Left ventricle myocardium superior (tissue), 1 donor: ENCODE results near the gene GRIN1. TPM values are rescaled to one million over a fixed set of nuclear protein-coding genes. Genes with fewer than 3 reads are reported as not detected.
A peak's percentile ranks its signal among the peaks of the same experiment; 100 is the strongest.

ENCODE experiments used
- ATAC-seq: fragments of 200-7000 bp; cut with Tn5 transposase; one replicate; pipeline ENCODE4 v1.9.1; 2020; ENCODE audit warnings: mild to moderate bottlenecking, moderate library complexity
- DNase-seq: peaks from one replicate; pipeline ENCODE4 v3.0.0-alpha.2; 2020
- intact Hi-C: fragments of 100-400 bp; cut with micrococcal nuclease; formaldehyde crosslinking; loops from one replicate; pipeline ENCODE4 v1.11.0; 2022
- total RNA-seq: library from RNA; stranded (reverse); fragmentation: NEBNext Ultra II Directional; extraction: Animal tissue kit (Norgen Biotek cat#: 25700); gene quantifications from one replicate; pipeline ENCODE4 v1.2.1, GENCODE V29; 2021
- donor health status: DM: no; HTN: yes; CAD: no; lungs with severe emphysema.

Gene GRIN1
- total RNA-seq, 1 donor from 2014 or later = not detected

- DNase-seq (no peak), ATAC-seq (no peak)
- intact Hi-C loops = no loop called here
Observed at GRCh38 chr9:137184881-137185660, 46.1 kb downstream of the GRIN1 start.

DNA sequence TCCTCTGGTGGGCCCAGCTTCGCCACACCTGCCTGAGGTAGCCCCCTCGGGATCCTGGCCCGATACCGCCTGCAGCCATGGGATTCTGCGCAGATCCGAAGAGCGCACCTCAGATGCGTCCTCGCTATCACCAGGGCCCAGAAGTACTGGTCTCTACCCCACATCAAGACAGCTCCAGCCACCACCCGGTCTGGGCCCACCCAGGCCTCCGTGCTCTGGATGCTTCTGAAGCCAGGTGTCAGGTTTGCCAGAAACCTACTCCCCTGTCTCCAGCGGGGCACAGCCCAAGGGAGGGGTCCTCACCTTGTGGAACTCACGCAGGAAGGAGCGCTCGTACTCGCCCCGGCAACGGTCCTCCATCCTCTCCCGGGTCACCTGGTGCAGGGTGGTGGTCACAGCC, 47.0 kb downstream of the GRIN1 start:
- intact Hi-C loops = no loop called here

DNA sequence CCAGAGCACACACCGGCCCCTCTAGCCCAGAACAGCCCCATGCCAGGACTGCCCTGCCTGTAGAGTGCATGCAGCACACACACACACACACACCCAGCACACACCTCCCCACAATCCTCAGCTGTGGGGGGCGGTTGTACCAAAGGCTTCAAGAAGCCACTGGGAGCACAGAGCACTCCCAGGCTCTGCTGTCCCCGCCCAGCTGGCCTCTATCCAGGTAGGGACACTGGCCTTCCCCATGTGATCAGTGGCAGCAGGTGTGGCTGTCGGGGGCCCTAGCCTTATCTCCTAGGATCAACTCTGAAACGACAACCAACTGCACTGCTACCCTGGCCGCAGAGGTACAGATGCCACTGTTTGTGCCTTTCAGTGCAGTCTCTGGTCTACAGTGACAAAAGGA, 47.4 kb downstream of the GRIN1 start:
- ATAC-seq = no peak
- intact Hi-C loops = no loop called here
- DNase-seq = no peak

More for the DNA sequence above, 47.0 kb downstream of the GRIN1 start:
- ATAC-seq (no peak), DNase-seq (no peak)

- DNase-seq (no peak), ATAC-seq (no peak)
- intact Hi-C loops = no loop called here
Observed at GRCh38 chr9:137187386-137187785, 48.4 kb downstream of the GRIN1 start.

DNA sequence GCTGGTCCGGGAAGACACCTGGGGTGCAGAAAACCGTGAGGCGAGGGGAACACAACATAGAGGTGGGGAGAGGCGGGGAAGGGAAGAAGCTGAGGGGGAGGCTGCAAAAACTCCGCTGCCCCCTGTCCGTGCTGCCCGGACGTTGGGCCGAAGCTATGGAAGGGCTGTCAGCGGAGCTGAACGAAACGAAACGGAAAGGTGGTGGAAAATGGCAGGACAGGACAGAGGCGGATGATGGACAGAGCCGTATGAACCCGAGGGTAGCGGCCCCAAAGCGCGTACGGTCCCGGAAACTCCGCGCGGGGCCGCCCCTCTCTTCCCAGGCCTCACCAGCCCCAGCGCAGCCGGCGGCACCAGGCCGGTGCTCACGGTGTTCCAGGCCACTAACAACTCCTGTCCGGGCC, 49.1 kb downstream of the GRIN1 start:
- intact Hi-C loops = no loop called here
- ATAC-seq = no peak
- DNase-seq = no peak

DNA sequence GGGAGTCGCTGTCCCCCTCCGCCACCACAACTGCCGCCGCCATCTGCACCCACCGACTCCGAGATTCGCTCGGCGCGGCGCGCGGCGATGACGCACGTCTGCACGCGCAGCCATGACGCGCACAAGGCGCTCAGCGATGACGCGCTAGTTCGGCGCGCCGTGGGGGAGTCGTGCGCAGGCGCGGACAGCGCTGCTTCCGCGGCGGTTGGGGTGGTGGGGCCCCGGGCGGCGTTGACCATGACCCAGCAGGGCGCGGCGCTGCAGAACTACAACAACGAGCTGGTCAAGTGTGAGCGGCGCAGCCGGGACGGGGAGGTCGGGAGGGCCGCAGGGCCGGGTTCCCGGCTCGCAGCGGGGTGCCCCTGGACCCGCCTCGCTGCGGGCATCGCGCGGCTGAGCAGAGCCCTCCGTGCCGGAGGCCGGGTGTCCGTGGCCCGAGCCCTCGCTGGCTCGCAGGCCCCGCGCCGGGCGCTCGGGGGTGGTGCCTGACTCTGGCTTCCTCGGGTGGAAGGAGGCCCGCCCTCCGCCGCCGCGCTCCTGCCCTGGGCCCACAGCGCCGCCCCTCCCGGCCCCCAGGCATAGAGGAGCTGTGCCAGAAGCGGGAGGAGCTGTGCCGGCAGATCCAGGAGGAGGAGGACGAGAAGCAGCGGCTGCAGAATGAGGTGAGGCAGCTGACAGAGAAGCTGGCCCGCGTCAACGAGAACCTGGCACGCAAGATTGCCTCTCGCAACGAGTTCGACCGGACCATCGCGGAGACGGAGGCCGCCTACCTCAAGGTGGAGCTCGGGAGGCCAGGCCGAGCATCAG, 49.7 kb downstream of the GRIN1 start, which contains the start of the genes ANAPC2 and SSNA1:
Gene ANAPC2, minus strand, starts transcription at position 71 of the 807 bp plus-strand sequence. Its CDS starts 28 bp downstream, at position 43.
Gene SSNA1, plus strand, starts transcription at position 187 of the 807 bp plus-strand sequence. Its CDS starts 51 bp downstream, at position 238.
- intact Hi-C loops = no loop called here
- peak; percentile 90 for ATAC-seq

GRCh38 chr9:137189297-137190295, 50.6 kb downstream of the GRIN1 start:
- ATAC-seq = no peak
- DNase-seq = no peak
- intact Hi-C loops = no loop called here

More for the DNA sequence above, 49.7 kb downstream of the GRIN1 start, which contains the start of the genes ANAPC2 and SSNA1:
- DNase-seq = peak; percentile 98

DNA sequence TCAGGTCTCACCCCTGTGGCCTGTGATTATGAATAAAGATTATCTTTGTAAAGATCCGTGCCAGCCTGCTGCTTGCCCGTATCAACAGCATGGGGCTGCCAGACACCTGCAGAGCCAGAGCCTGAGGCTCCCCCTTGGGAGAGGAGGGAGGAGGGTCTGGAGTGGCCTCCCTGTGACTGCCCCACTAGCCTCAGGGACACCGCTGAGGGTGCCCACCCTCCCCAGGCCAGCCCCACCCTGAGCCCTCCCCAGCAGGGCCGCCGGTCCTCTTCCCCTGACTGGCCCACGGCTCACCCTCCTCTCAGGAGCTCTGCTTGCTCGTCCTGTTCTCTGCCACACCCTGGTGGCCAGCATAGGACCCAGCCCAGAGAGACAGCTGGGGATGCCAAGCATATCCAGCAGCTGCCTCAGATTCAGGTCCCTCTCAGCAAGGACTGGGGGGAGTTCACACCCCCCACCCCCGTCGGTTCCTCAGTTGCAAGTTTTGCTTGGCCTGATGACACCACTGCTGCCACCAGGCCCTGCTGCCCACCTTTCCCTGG, 51.4 kb downstream of the GRIN1 start:
- intact Hi-C loops = no loop called here

DNA sequence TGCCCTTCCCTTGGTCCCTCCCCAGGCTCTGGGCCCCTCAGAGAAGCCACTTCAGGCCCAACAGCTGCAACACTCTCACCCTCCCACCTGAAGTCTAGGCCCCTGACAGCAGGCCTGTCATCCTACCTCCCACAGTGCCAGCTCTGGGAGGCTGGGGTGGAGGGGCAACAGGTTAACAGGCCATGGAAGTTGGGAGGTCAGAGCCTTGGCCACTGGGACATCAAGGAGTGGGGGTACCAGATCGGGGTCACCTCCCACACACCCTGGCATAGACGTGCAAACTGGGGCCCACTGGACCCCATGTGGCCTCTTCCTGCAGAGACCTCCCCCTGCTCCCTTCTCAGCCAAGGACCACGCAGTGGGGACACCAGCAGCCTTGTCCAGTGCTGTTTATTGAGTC, 52.3 kb downstream of the GRIN1 start:
- DNase-seq (no peak), ATAC-seq (no peak)
- intact Hi-C loops = no loop called here

More for the DNA sequence above, 51.4 kb downstream of the GRIN1 start:
- ATAC-seq (no peak), DNase-seq (no peak)

DNA sequence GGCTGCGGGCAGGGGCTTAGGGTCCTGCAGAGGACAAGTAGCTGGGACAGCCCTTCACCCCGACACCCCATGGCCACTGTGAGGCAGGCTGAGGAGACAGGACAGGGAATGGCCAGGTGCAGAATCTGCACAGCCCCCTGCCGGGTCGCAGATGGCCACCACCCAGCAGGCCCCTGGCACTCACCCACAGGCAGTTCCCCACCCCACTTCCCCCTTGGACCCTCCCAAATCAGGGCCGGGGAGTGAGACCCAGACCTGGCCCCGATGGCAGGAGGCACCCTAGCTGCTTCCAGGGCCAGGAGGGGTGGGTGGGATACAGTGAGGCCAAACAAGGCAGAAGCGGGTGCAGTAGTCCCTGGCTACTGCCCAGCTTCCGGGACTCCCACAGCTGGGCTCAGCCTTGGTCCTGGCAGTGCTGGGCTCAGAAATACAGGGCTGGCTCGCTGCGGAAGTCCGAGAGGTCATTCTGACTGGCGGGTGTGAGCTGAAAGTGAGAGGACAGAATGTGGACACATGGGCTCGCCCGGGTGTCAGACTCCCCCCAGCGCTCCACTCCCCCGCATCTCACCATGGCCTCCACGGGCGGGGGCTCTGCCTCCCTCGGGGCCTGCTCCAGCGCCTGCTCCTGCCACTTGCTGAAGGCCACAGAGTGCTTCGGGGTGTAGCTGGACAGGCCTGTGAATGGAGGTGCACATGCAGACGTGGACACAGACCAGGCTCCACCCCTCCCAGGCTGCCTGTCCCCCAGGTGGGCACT, 52.9 kb downstream of the GRIN1 start:
- no peak for ATAC-seq
- intact Hi-C loops = no loop called here

DNA sequence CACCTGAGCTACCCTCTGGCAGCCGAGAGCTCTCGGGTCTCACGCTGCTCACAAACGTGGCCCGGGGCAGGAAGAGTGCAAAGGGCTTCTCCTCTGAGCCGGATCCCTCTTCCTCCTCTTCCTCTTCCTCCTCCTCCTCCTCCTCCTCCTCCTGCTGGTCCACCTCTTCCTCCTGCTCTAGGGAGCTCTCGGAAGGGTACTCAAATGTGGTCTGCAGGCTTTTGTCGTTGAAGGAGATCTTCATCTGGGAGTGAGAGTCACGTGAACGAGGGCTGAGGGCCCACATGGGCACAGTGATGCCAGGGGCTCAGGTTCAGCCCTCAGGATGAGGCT, 53.5 kb downstream of the GRIN1 start:
- intact Hi-C loops = no loop called here
- ATAC-seq = no peak
- DNase-seq = no peak

More for the DNA sequence above, 52.9 kb downstream of the GRIN1 start:
- DNase-seq = no peak

DNA sequence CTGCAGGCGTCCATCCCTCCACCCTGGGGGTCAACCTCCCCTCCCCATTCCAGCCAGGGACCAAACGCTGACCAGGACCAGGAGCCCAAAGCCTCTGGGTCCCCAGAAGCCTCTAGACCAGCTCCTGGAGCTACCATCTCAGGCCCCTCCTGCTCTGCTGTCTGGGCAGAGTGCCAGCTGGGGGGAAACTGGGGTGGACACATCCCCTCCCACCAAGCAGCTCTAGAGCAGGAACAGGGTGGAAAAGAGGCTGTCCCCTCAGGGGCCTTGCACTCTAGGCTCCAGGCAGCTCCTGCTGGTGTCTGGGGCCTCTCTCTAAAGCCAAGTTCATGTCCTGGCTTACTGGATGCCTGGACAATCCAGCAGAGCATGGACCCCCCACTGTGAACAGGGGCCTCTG, 53.9 kb downstream of the GRIN1 start:
- intact Hi-C loops = no loop called here

DNA sequence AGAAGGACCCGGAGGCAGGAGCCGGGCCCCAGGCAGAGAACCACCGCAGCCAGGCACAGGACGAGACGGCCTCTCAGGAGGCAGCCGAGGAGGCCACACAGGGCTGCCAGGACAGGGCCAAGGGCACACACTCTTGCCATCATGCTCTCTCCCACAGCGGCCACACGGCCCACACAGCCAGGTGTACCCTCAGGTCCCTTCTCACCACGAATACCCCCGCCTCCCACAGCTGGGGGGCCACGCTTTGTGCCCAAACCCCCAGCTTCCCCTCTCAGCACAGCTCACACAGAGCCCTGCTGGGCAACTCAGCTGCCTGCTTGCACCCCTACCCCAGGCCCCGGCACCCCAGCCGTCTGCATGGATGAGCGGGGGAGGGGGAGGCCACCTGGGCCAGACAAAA, 54.8 kb downstream of the GRIN1 start:
- no peak for ATAC-seq
- DNase-seq = no peak
- intact Hi-C loops = no loop called here

More for the DNA sequence above, 53.9 kb downstream of the GRIN1 start:
- ATAC-seq (no peak), DNase-seq (no peak)

- ATAC-seq = peak; percentile 83
- intact Hi-C loops = no loop called here
- DNase-seq = peak; percentile 93
Observed at GRCh38 chr9:137194388-137194787, 55.4 kb downstream of the GRIN1 start.

GRCh38 chr9:137194909-137195308, 56.0 kb downstream of the GRIN1 start:
- ATAC-seq = no peak
- no peak for DNase-seq
- intact Hi-C loops = no loop called here

DNA sequence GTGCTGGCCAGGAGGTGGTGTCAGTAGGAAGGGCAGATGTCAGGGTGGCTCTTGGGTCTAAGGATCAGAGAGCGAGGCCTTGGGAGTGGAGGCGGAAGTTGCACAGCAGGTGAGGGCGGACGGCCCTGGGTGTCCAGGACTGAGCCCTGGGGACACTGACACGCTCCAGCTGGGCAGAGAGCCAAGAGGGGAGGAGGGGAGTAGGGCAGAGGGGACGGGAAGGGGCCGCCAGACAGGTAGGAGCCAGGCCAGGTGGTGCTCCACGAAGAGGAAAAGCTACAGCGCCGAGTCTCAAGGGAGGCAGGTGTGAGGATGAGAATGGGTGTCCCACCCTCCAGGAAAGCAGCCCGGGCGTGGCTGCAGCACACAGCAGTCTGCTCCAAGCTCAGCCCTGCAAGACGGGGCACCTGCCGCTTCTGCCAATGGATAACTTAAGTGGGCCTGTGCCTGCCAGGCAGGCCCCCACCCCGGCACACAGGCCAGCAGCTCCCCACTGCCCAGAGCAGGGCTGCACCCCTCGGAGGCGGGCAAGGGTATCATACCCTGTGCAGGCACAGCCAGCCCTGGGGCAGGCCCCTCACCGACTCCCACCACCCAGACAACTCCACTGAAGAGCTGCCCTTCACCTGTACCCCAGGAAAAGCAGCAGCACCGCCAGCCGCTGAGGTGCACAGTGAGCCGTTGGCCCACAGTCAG, 56.7 kb downstream of the GRIN1 start:
- intact Hi-C loops = no loop called here
- no peak for DNase-seq
- ATAC-seq = peak; percentile 5

DNA sequence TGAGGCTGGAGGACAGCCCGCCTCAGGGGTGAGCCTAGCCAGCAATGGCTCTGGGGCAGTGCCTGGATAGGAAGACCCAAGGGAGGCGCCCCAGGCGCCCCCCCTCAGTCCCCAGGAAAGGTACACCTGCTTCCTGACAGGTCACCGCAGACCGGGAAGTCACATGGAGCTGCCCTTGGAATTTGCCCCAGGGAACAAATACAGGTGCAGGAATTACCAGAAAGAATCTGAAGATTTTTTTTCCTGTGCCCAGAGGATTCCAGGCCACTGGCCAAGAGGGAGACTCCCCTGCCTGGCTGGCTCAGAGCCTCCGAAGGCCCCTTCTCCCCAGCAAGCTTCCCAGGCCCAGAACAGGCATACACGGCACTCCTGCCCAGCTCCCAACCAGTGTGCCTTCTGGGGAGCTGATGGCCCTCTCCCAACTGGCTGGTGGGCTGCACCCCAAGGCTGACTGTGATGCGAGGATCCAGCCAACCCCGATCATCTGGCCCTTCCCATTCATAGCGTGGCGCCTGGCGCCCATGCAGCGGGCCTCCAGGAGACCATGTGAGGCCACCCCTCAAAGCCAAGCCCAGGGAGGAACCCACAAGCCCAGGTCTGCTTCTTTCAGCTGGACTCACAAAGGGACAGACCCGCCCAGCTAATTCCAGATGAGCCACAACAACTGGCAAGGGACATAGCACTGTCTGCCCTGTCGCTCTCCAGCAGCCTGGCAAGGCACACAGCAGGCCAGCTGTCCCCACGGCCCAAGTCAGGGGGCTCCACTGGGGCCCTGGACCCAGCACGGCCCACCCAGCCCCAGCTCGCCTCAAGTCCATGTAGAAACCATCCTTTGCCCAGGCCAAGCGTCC, 59.3 kb downstream of the GRIN1 start:
- intact Hi-C loops = no loop called here
- no peak for ATAC-seq

More for the DNA sequence above, 59.3 kb downstream of the GRIN1 start:
- DNase-seq = no peak
